Panc1 (cell line): ENCODE results near the gene TRIM54. TPM values are rescaled to one million over a fixed set of nuclear protein-coding genes. Genes with fewer than 3 reads are reported as not detected.
"Not testable (repeated sequence)": the region's sequence is repeated elsewhere in the genome, so short reads cannot be mapped to it uniquely, and the experiment has no call there.

Experiments
- ATAC-seq: fragments of 200-7000 bp; cut with Tn5 transposase; 2 replicates; pipeline ENCODE4 v1.9.1; 2020; ENCODE audit warnings: mild to moderate bottlenecking, moderate library complexity
- BruUV-seq: library from RNA; stranded (reverse); fragments of 400-500 nt; replicated peaks from 2 replicates; lab custom pipeline; 2021; lab: Mats Ljungman, UMichigan
- CTCF ChIA-PET: fragments of 300-600 bp; sonication (Branson Sonifier 250); formaldehyde crosslinking; loops from one replicate; lab custom pipeline; 2022; ENCODE audit warnings: antibody characterized with exemption; lab: Charles Lee
- POLR2A ChIA-PET: fragments of 300-600 bp; sonication (Branson Sonifier 250); formaldehyde crosslinking; loops from one replicate; lab custom pipeline; 2022; ENCODE audit warnings: antibody characterized with exemption; lab: Charles Lee
- DNase-seq: peaks from one replicate; pipeline ENCODE4 v3.0.0-alpha.2; 2010; ENCODE audit warnings: low read depth, low spot score
- H3K27ac ChIP-seq: 2 replicates; pipeline ENCODE4 v1.5.1; 2011; ENCODE audit warnings: mild to moderate bottlenecking, low read length, inconsistent platforms
- H3K27me3 ChIP-seq: fragments of 200-500 bp; sonication (Bioruptor generic); 2 replicates; pipeline ENCODE4 v1.6.0; 2014; ENCODE audit warnings: low read length, inconsistent platforms; ENCODE audit not compliant: control insufficient read depth, insufficient read depth
- H3K36me3 ChIP-seq: fragments of 200-500 bp; sonication (Bioruptor generic); 2 replicates; pipeline ENCODE4 v1.5.1; 2014; ENCODE audit warnings: inconsistent platforms, mild to moderate bottlenecking, low read length, moderate library complexity; ENCODE audit not compliant: control insufficient read depth, insufficient read depth
- H3K4me1 ChIP-seq: 2 replicates; pipeline ENCODE4 v1.5.1; 2011; ENCODE audit warnings: inconsistent platforms, mild to moderate bottlenecking, low read length, moderate library complexity; ENCODE audit not compliant: control insufficient read depth, insufficient read depth
- H3K4me3 ChIP-seq, 2 experiments: 2 replicates each; pipeline ENCODE4 v1.5.1; 2011 to 2012; ENCODE audit warnings: low read depth in 2 of 2, low read length in 2 of 2, mild to moderate bottlenecking in 2 of 2, inconsistent platforms in 1 of 2, moderate library complexity in 1 of 2
- H3K9me3 ChIP-seq: fragments of 200-500 bp; sonication (Bioruptor generic); 2 replicates; pipeline ENCODE4 v1.5.1; 2014; ENCODE audit warnings: low read depth, mild to moderate bottlenecking, inconsistent platforms, low read length, moderate library complexity; ENCODE audit not compliant: control insufficient read depth, insufficient read depth
- POLR2AphosphoS5 ChIP-seq: IDR thresholded peaks from 2 replicates; pipeline ENCODE4 v1.6.1; 2012; ENCODE audit warnings: mild to moderate bottlenecking, low read depth, low read length, moderate library complexity
- SIN3A ChIP-seq: IDR thresholded peaks from 2 replicates; pipeline ENCODE4 v1.6.1; 2012; ENCODE audit warnings: low read depth, mild to moderate bottlenecking, low read length, moderate library complexity, borderline replicate concordance; ENCODE audit not compliant: insufficient read depth
- TCF7L2 ChIP-seq: IDR thresholded peaks from 2 replicates; pipeline ENCODE4 v1.6.1; 2011; ENCODE audit warnings: mild to moderate bottlenecking, low read depth, low read length, inconsistent platforms
- in situ Hi-C: cut with HindIII; loops from 2 replicates; pipeline ENCODE4 v1.10.0; 2016; ENCODE audit warnings: low sequenced_read_pairs, low pct_unique_long_range_greater_than_20kb
- intact Hi-C: fragments of 100-400 bp; cut with micrococcal nuclease; formaldehyde crosslinking; loops from one replicate; pipeline ENCODE4 v1.10.0; 2022; ENCODE audit not compliant: unreplicated experiment
- total RNA-seq: library from RNA; stranded (reverse); gene quantifications from one replicate; pipeline ENCODE4 v1.2.1, GENCODE V29; 2021; ENCODE audit not compliant: unreplicated experiment
- TF ChIP-seq, protein P1 (sequence below), 2 experiments: IDR thresholded peaks; 2 replicates each; pipeline ENCODE4 v1.6.1; 2011 to 2012; ENCODE audit warnings: low read depth in 2 of 2, control low read depth in 1 of 2, low read length in 1 of 2, mild to moderate bottlenecking in 1 of 2, moderate library complexity in 1 of 2; ENCODE audit not compliant: insufficient read depth in 1 of 2
- TF ChIP-seq, protein P2 (sequence below): fragments of 450-650 bp; IDR thresholded peaks from 2 replicates; pipeline ENCODE4 v1.5.1; 2017; ENCODE audit warnings: mild to moderate bottlenecking

TRIM54 gene
- total RNA-seq, 1 experiment from 2014 or later = 0.21 TPM

DNA sequence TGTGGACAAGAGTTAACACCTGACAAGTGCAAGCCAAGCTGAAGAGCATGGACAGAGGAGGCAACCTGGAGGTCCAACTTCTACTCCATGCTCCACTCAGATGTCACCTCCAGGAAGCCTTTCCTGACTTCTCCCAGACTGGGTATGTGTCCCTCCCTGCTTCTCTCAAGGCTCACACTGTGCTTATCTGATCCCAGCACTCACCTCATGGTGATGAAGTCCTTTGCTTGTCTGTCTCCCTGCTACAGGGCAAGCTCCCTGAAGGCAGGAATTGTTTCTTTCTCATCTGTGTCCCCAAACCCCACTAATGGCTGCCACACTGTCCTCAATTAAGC, 16.7 kb upstream of the TRIM54 start:
- H3K27ac ChIP-seq = no peak overlapping the region
- ATAC-seq = no peak
- DNase-seq = no peak
- intact Hi-C loops = no loop called here
- H3K4me3 ChIP-seq = no peak overlapping the region
- POLR2A ChIA-PET = no interaction called here
- CTCF ChIA-PET = interaction anchor here (0.6 to 2.0 kb wide), 2 partner anchors 14 to 18 kb away, joined by 4 read pairs; no protein-coding TSS in a partner anchor
- BruUV-seq = no TSS peak
- in situ Hi-C loops = no loop called here
- H3K27me3 ChIP-seq = peaks cover 29% of the 10 kb centered on the region
- H3K36me3 ChIP-seq = no peaks in the 10 kb centered on the region
- peaks cover 7% of the 10 kb centered on the region for H3K4me1 ChIP-seq
- TF ChIP-seq, protein P1, sequence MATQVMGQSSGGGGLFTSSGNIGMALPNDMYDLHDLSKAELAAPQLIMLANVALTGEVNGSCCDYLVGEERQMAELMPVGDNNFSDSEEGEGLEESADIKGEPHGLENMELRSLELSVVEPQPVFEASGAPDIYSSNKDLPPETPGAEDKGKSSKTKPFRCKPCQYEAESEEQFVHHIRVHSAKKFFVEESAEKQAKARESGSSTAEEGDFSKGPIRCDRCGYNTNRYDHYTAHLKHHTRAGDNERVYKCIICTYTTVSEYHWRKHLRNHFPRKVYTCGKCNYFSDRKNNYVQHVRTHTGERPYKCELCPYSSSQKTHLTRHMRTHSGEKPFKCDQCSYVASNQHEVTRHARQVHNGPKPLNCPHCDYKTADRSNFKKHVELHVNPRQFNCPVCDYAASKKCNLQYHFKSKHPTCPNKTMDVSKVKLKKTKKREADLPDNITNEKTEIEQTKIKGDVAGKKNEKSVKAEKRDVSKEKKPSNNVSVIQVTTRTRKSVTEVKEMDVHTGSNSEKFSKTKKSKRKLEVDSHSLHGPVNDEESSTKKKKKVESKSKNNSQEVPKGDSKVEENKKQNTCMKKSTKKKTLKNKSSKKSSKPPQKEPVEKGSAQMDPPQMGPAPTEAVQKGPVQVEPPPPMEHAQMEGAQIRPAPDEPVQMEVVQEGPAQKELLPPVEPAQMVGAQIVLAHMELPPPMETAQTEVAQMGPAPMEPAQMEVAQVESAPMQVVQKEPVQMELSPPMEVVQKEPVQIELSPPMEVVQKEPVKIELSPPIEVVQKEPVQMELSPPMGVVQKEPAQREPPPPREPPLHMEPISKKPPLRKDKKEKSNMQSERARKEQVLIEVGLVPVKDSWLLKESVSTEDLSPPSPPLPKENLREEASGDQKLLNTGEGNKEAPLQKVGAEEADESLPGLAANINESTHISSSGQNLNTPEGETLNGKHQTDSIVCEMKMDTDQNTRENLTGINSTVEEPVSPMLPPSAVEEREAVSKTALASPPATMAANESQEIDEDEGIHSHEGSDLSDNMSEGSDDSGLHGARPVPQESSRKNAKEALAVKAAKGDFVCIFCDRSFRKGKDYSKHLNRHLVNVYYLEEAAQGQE (IDR thresholded peaks at IDR 0.05; ENCODE audit: insufficient read depth in 1 of 2, low read depth in 2 of 2, low read length in 1 of 2) = no peak
- no peak for TF ChIP-seq TCF7L2
- no peak for TF ChIP-seq SIN3A
- TF ChIP-seq POLR2AphosphoS5 = no peak
- TF ChIP-seq, protein P2, sequence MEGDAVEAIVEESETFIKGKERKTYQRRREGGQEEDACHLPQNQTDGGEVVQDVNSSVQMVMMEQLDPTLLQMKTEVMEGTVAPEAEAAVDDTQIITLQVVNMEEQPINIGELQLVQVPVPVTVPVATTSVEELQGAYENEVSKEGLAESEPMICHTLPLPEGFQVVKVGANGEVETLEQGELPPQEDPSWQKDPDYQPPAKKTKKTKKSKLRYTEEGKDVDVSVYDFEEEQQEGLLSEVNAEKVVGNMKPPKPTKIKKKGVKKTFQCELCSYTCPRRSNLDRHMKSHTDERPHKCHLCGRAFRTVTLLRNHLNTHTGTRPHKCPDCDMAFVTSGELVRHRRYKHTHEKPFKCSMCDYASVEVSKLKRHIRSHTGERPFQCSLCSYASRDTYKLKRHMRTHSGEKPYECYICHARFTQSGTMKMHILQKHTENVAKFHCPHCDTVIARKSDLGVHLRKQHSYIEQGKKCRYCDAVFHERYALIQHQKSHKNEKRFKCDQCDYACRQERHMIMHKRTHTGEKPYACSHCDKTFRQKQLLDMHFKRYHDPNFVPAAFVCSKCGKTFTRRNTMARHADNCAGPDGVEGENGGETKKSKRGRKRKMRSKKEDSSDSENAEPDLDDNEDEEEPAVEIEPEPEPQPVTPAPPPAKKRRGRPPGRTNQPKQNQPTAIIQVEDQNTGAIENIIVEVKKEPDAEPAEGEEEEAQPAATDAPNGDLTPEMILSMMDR = no peak
- H3K9me3 ChIP-seq = no peaks in the 10 kb centered on the region

- DNase-seq, H3K4me3 ChIP-seq, intact Hi-C loops, H3K9me3 ChIP-seq, H3K36me3 ChIP-seq, in situ Hi-C loops, BruUV-seq, ATAC-seq, H3K27ac ChIP-seq, H3K4me1 ChIP-seq, CTCF ChIA-PET, POLR2A ChIA-PET: not testable (repeated sequence)
- H3K27me3 ChIP-seq = peaks cover 17% of the 10 kb centered on the region
Measured at GRCh38 chr2:27268296-27268695, 13.9 kb upstream of the TRIM54 start.

DNA sequence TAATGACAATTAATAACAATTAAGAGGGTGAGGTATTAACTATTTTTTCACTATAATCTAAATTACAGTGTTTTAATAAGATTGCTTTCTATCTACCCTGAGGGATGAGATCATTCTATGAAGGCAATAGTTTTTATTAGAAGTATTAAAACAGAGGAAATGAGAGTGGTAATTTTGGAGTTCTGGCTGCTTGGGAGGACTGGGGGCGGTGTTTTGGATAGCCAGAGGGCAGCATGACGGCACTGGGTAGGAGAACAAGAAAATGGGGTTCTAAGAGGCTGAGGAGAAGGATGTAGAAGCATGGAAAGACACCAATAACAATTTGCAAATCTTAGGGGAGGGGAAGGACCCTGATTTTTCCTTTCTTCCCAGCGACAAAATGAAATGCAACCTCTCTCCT, 12.1 kb upstream of the TRIM54 start:
- Histone ChIP-seq H3K4me1 (no peaks in the 10 kb centered on the region), H3K27ac (no peak overlapping the region), H3K36me3 (no peaks in the 10 kb centered on the region), H3K27me3 (peaks cover 7% of the 10 kb centered on the region; the same call in 1 of the 2 replicates), H3K4me3 (no peak overlapping the region), H3K9me3 (no peaks in the 10 kb centered on the region)
- no peak for DNase-seq
- intact Hi-C loops = no loop called here
- BruUV-seq = no TSS peak
- no peak for TF ChIP-seq POLR2AphosphoS5
- TF ChIP-seq, protein P2 = no peak
- TF ChIP-seq, protein P1 (IDR thresholded peaks at IDR 0.05; ENCODE audit: insufficient read depth in 1 of 2, low read depth in 2 of 2, low read length in 1 of 2) = no peak
- TF ChIP-seq SIN3A = no peak
- TF ChIP-seq TCF7L2 = no peak
- ATAC-seq = no peak
- CTCF ChIA-PET = interaction anchor here (0.7 to 1.0 kb wide), 2 partner anchors 10 to 96 kb away, joined by 3 read pairs; no protein-coding TSS in a partner anchor
- POLR2A ChIA-PET = no interaction called here
- in situ Hi-C loops = no loop called here
